Endothelial cell of umbilical vein (primary cell): ENCODE data around the gene SRCAP.

ENCODE experiments used
- CTCF ChIP-seq, 2 donors: IDR thresholded peaks; 1 replicate in 1 of 2; 2 replicates in 1 of 2; pipeline ENCODE4 v1.5.1; 2011; ENCODE audit warnings: low read length in 2 of 2, mild to moderate bottlenecking in 2 of 2, moderate library complexity in 2 of 2, control low read depth in 1 of 2, inconsistent platforms in 1 of 2, low read depth in 1 of 2; ENCODE audit not compliant: insufficient read depth in 1 of 2; ENCODE audit errors: extremely low read depth in 1 of 2
- EZH2 ChIP-seq: IDR thresholded peaks from 2 replicates; pipeline ENCODE4 v1.6.1; 2012; ENCODE audit warnings: borderline replicate concordance, low read depth, mild to moderate bottlenecking, moderate library complexity, low read length, inconsistent platforms; ENCODE audit not compliant: severe bottlenecking
- MAX ChIP-seq: IDR thresholded peaks from 2 replicates; pipeline ENCODE4 v1.6.1; 2011; ENCODE audit not compliant: insufficient read depth, insufficient read length

GRCh38 chr16:30743716-30744115 is 44.7 kb downstream of the SRCAP start:
- TF ChIP-seq EZH2: no peak
- TF ChIP-seq MAX: no peak
- TF ChIP-seq CTCF (IDR thresholded peaks at IDR 0.05; ENCODE audit: extremely low read depth in 1 of 2, insufficient read depth in 1 of 2, low read depth in 1 of 2, low read length in 2 of 2): no peak
